A172 (cell line): ENCODE measurements around the gene RSPRY1. TPM values are rescaled to one million over a fixed set of nuclear protein-coding genes. Genes with fewer than 3 reads are reported as not detected.

Source experiments
- DNase-seq: peaks from one replicate; pipeline ENCODE4 v3.0.0-alpha.2; 2015; ENCODE audit warnings: low spot score
- total RNA-seq: library from RNA; depleted of rRNA; stranded (reverse); fragments of >200 nt; shearing (Covaris generic); gene quantifications from 2 replicates; pipeline ENCODE4 v1.2.3, GENCODE V29; 2014; rRNA removed

RSPRY1 gene
- total RNA-seq = 25.8 and 28.7 TPM in 2 replicates

DNA sequence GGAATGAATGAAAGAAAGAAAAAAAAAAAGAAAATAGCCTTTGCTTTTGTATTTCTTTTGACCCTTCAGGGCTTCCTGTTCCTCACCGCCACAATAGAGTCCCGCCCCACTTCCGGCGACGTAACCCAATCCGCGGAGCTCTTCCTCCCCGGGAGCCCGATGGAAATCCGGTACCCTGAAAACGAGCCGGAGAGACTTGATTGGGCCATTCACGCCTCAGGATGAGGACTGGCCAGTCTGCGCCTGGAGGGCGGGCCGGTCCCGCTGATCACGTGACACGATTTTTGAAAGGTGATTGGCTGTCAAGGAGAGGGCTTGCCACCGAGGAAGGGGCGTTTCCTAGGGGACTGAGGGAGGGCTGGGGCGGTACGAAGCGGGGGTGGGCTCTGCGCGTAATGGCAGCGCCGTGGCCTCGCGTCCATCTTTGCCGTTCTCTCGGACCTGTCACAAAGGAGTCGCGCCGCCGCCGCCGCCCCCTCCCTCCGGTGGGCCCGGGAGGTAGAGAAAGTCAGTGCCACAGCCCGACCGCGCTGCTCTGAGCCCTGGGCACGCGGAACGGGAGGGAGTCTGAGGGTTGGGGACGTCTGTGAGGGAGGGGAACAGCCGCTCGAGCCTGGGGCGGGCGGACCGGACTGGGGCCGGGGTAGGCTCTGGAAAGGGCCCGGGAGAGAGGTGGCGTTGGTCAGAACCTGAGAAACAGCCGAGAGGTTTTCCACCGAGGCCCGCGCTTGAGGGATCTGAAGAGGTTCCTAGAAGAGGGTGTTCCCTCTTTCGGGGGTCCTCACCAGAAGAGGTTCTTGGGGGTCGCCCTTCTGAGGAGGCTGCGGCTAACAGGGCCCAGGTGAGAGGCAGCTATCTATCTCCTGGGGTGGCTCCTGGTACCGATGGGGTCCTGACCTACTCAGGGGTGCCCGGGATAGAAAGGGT is at the start of gene RSPRY1, which contains the start of gene PSME3IP1:
TSS of gene RSPRY1 (plus strand) at position 385 of the 927 bp plus-strand sequence. CDS start 18,330 bp downstream, outside the sequence.
TSS of gene PSME3IP1 (minus strand) at position 95 of the 927 bp plus-strand sequence. CDS start 12,185 bp downstream, outside the sequence.
- peak; percentile 99 for DNase-seq

DNA sequence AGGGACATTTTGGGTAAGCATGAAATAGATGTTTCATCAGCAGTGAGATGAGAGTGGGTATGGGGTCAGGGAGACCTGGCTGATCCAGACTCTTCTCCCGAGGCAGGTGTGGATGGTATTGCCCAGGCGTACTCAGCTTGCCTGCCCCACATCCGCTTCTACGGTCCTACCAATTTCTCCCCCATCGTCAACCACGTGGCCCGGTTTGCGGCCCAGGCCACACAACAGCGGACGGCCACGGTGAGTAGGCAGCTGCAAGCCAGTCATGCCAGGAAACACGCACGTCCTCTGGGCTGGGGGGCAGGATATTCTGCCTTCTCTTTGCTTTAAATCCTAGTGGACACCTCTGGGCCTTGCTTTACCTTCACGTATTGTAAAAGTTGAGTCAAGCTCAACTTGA is 49.1 kb upstream of the RSPRY1 start:
- no peak for DNase-seq

DNA sequence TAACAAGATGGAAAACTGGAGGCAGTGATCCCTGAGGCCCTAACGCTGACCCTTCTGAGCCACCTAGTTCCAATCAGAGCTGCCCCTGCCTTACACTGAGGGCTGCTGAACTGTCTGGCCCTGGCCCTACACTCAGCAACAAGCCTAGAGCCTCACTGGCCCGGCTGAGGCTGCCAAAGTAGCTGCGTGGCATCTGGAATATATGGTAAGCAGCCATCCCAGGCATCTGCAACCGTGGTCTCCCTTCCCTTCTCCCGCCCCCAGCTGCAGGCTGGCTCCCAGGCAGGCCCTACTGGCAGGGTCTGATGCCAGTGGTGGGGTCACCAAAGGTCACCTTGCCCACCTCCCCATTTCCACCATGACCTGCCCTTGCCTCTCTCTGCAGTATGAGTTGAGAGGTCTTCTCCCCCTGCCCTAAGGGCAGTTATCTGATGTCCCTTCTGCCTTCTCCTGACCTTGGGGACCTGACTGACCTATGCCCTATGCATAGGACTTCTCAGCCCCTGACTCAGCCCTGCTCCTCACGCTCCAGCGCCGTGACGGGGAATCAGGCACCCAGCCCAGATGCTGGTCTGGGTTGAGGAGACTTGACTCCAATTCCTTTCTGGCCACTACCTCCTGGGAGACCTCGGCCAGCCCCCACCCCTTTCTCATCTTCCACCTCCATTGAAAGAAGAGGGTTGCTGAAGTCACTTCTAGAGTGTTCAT is 48.4 kb upstream of the RSPRY1 start:
- DNase-seq = no peak

- no peak for DNase-seq
These were observed 47.7 kb upstream of the RSPRY1 start for GRCh38 chr16:57138281-57138935.

GRCh38 chr16:57140931-57141668 is 45.0 kb upstream of the RSPRY1 start:
- no peak for DNase-seq

DNA sequence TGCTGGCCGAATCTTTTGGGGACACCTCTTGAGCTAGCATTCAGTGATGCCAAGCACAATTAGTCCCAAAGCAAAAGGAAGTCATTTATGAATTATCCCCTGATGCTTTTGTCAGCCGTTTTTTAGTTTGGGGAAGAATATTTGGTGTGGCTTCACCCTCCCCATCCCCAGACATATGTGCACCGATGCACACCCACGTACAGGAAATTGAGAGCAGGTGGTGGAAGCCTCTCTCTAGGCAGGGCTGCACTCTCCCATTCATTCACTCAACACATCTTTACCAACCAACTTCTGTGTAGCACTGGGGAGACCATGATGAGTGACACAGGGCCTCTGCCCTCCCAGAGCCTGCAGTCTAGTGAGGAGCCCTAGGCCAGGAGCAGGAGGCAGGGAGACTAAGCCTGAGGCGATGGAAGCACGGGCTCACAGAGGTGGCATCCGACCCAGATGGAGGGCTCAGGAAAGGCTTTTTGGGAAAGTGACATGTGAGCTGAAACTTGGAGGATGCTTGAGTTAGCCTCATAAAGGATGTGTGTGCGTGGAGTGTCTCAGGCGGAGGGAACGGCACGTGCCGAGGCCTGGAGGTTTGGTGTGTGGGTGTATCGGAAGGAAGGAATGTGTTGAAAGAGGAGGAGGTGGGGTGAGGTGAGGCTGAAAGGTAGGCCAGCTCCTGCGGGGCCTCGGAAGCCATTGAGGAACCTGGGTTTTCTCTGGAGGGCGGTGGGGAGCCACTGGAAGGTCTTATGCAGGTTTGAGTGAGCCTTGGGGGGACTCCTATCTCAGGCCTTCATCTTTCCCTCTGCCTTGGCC is 44.1 kb upstream of the RSPRY1 start:
- DNase-seq = no peak

- no peak for DNase-seq
These were observed 42.8 kb upstream of the RSPRY1 start for GRCh38 chr16:57143149-57143921.

DNA sequence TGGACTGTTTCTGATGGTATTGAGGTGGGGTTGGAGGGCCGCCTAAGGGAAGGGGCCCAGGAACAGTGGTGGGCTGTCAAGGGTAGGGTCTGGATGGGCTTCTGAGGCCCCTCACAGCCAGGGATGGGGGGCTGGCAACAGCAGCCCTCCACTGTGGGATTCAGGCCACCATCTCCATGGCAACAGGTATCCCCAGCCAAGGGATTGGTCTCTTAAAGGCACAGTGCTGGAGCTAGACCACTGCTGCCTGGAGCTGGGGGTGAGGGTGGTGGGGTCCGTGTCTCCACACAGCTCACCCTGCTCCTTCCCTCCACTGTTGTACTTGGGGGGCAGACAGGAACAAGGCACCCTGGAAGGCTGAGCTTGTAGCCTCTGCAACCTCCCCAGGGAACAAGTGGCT is 42.1 kb upstream of the RSPRY1 start:
- no peak for DNase-seq

DNA sequence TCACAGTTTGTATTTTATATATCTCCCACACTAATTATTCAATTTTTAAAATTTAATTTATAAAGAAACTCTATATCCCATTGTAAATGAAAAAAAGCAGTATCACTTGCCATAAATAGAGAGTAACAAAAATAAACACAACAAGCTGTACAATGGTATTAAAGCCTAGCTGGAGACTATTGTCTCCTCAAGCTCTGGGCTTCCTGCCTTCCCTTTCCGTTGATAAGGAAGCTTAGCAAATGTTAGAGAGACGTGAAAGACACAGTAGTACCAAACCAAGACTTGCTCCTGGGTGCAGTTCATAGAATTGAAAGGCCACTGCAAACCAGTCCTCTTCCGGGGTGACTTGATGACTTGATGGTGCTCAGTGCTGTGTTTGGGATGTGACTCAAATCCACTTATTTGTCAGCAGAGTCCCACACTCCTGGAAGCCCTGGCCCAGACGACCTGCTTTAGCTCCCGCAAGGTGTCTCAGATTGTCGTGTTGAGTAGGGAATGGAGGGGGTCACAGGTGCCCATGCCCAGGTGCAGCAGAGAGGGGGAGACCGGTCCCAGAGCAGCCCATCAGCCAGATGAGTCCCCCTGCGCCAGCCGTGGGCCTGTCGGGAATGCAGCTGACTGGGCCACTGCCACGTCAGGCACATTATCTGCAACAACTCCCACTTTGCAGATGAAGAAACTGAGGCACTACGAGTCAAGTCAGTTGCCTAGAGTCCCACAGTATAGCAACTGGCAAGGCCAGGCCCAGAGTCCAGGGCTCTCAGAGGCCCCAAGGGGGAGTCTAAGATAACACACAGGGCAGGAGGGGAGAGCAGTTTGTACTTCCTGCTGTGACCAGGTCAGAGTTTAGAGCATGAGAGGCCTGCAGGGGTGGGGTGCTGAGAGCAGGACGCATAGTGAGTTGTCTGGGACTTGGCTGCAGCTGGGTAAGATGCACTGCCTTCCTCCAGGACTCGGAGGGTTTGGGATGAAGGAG is 40.8 kb upstream of the RSPRY1 start:
- no peak for DNase-seq

DNA sequence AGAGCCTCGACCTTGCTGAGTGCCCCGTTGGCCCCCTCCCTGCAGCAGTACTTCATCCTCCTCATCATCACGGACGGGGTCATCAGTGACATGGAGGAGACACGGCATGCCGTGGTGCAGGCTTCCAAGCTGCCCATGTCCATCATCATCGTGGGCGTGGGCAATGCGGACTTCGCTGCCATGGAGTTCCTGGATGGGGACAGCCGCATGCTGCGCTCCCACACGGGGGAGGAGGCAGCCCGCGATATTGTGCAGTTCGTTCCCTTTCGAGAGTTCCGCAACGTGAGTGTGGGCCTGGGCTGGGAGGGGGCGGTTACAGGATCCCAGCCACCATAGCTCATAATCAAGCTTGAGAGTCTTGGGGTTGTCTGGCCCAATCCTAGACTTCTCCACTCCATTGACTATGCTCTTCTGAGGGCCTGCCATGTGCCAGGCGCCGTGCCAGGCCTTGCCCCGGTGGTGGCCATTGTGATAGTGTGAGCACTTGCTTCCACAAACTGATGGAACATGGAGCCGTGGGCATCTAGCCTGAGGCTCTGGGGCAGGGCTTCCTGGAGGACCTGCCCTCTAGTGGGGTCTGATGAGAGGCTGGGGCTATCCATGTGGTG is 40.0 kb upstream of the RSPRY1 start:
- no peak for DNase-seq

- no peak for DNase-seq
These were observed 39.4 kb upstream of the RSPRY1 start for GRCh38 chr16:57146735-57147134.

DNA sequence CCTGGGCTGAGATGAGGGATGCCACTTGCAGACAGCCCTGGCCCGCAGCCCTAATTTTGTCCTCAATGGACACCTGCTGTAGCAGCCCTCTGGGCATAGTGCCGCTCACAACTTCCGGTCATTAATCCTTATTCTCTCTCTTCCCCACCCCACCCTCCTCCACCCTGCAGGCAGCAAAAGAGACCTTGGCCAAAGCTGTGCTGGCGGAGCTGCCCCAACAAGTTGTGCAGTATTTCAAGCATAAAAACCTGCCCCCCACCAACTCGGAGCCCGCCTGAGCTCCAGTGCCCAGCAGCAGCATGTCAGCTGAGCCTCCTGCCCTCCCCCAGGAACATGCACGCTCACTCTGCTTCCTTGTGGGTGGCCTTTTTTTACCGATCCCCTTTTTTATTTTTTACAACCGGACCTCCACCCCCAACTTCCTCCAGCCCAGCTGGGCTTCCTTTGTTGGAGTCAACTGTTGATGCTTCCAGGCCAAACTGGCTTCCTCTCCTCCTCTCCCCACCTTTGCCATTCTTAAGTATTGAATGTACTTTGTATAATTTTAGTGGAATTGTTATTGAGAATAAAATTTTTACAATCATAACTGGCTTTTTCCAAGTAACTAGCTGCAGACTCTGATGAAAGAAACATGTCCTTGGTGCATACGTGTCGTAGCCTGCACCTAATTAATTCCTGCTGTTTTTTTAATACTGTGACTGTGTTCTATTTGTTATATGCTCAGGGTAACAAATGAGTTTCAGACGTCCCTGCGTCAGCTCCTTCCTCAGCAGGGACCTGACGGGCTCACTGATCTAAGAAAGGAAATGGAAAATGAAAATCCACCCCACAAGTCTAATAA is 38.5 kb upstream of the RSPRY1 start:
- peak; percentile 57 for DNase-seq

DNA sequence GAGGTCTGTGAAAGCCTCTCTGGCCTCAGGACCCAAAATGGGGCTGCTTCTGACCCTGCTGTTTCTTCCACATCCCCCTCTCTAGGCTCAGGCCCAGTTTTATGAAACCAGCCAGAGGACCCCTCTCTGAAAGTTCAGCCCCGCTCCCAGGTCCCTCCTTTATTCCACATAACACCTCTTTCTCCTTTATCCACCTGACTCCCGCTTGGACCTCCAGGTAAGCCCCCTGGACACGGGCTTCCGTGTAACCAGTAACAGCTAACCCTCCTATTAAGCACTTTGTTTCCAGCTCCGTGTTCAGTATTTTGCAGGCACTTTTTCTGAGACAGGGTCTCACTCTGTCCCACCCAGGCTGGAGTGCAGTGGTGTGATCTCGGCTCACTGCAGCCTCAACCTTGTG is 37.6 kb upstream of the RSPRY1 start:
- DNase-seq = no peak

GRCh38 chr16:57149391-57149790 is 36.7 kb upstream of the RSPRY1 start:
- no peak for DNase-seq

GRCh38 chr16:57150682-57151330 is 35.3 kb upstream of the RSPRY1 start:
- DNase-seq = peak; percentile 55

- DNase-seq = no peak
These were observed 34.8 kb upstream of the RSPRY1 start for GRCh38 chr16:57151369-57151768.
